H1 (cell line): ENCODE results near the gene SPINK4. TPM values are rescaled to one million over a fixed set of nuclear protein-coding genes. Genes with fewer than 3 reads are reported as not detected.

ENCODE experiments used
- CTCF ChIA-PET: fragments of 300-600 bp; sonication (Branson Sonifier 250); formaldehyde crosslinking; loops from one replicate; lab custom pipeline; 2021; ENCODE audit not compliant: partially characterized antibody; lab: Charles Lee
- POLR2A ChIA-PET: fragments of 300-600 bp; sonication (Branson Sonifier 250); formaldehyde crosslinking; loops from one replicate; lab custom pipeline; 2021; ENCODE audit warnings: inconsistent platforms; ENCODE audit not compliant: partially characterized antibody; lab: Charles Lee
- DNase-seq, 2 experiments: peaks; one replicate each; pipeline versions ENCODE4 v3.0.0 to v3.0.0-alpha.2; 2010 to 2022; ENCODE audit warnings: low spot score in 2 of 2, low read depth in 1 of 2, mixed read lengths in 1 of 2
- FAIRE-seq: peaks from 2 replicates; lab custom pipeline; 2011; peaks lifted over from hg19 to GRCh38; lab: Jason Lieb, UNC
- H2AFZ ChIP-seq: 2 replicates; pipeline ENCODE4 v1.8.1; 2012; ENCODE audit warnings: low read length, inconsistent platforms
- H2AK5ac ChIP-seq: 2 replicates; pipeline ENCODE4 v1.6.1; 2013; ENCODE audit warnings: low read depth, low read length
- H2BK120ac ChIP-seq: replicated peaks from 2 replicates; pipeline ENCODE3; 2013; ENCODE audit warnings: low read depth, low read length, inconsistent platforms
- H2BK12ac ChIP-seq: 2 replicates; pipeline ENCODE4 v1.6.1; 2013; ENCODE audit warnings: low read depth, low read length
- H2BK15ac ChIP-seq: 2 replicates; pipeline ENCODE4 v1.6.1; 2013; ENCODE audit warnings: low read length
- H2BK20ac ChIP-seq: 2 replicates; pipeline ENCODE4 v1.6.1; 2013; ENCODE audit warnings: low read length
- H2BK5ac ChIP-seq: 2 replicates; pipeline ENCODE4 v1.6.1; 2013; ENCODE audit warnings: low read depth, low read length
- H3K14ac ChIP-seq: 2 replicates; pipeline ENCODE4 v1.6.1; 2013; ENCODE audit warnings: inconsistent platforms; ENCODE audit not compliant: insufficient read length
- H3K18ac ChIP-seq: 2 replicates; pipeline ENCODE4 v1.6.1; 2013; ENCODE audit warnings: low read length; ENCODE audit errors: extremely low read depth
- H3K23ac ChIP-seq: 2 replicates; pipeline ENCODE4 v1.6.1; 2013; ENCODE audit warnings: inconsistent platforms; ENCODE audit not compliant: insufficient read length
- H3K23me2 ChIP-seq: 2 replicates; pipeline ENCODE4 v1.6.1; 2013; ENCODE audit warnings: low read depth, low read length
- H3K27ac ChIP-seq: 2 replicates; pipeline ENCODE4 v1.6.1; 2011; ENCODE audit warnings: low read depth, low read length, inconsistent platforms
- H3K27me3 ChIP-seq, 4 experiments: replicated peaks in 1 of 4; 1 replicate in 1 of 4; 2 replicates in 3 of 4; pipeline versions ENCODE4 v1.6.1 to v1.8.1; 2011 to 2013; ENCODE audit warnings: low read length in 3 of 4, mild to moderate bottlenecking in 3 of 4, inconsistent platforms in 2 of 4, mixed read lengths in 2 of 4, moderate library complexity in 1 of 4; ENCODE audit not compliant: control insufficient read depth in 3 of 4, insufficient read depth in 3 of 4; ENCODE audit errors: extremely low read depth in 1 of 4
- H3K36me3 ChIP-seq, 4 experiments: 2 replicates each; pipeline versions ENCODE4 v1.6.1 to v1.8.1; 2011 to 2013; ENCODE audit warnings: mild to moderate bottlenecking in 4 of 4, low read length in 3 of 4, moderate library complexity in 2 of 4, control low read depth in 1 of 4, inconsistent platforms in 1 of 4; ENCODE audit not compliant: insufficient read depth in 4 of 4, control insufficient read depth in 2 of 4
- H3K4ac ChIP-seq: replicated peaks from 2 replicates; pipeline ENCODE3; 2013; ENCODE audit warnings: low read length, low read depth, mixed read lengths, inconsistent platforms; ENCODE audit not compliant: insufficient read length
- H3K4me1 ChIP-seq, 4 experiments: replicated peaks in 1 of 4; 1 replicate in 1 of 4; 2 replicates in 3 of 4; pipeline versions ENCODE4 v1.6.1 to v1.8.1; 2011 to 2013; ENCODE audit warnings: low read length in 3 of 4, inconsistent platforms in 2 of 4, mixed read lengths in 1 of 4; ENCODE audit not compliant: insufficient read depth in 4 of 4, control insufficient read depth in 3 of 4
- H3K4me2 ChIP-seq, 2 experiments: 2 replicates each; pipeline versions ENCODE4 v1.6.1 to v1.8.1; 2011 to 2013; ENCODE audit warnings: low read depth in 2 of 2, low read length in 2 of 2, control low read depth in 1 of 2, inconsistent platforms in 1 of 2, mild to moderate bottlenecking in 1 of 2; ENCODE audit not compliant: insufficient read depth in 1 of 2
- H3K4me3 ChIP-seq, 4 experiments: fragments of 200-600, 300-600 bp in 1 of 4; sonication (generic), shearing (Covaris generic), sonication (Bioruptor Twin) in 1 of 4; 2 replicates each; pipeline versions ENCODE4 v1.5.1 to v1.8.1; 2011 to 2016; ENCODE audit warnings: low read length in 4 of 4, low read depth in 3 of 4, control low read depth in 2 of 4, inconsistent platforms in 2 of 4, mild to moderate bottlenecking in 2 of 4, mixed read lengths in 1 of 4, moderate library complexity in 1 of 4; ENCODE audit not compliant: insufficient read depth in 2 of 4; ENCODE audit errors: extremely low read depth in 1 of 4
- H3K56ac ChIP-seq: replicated peaks from 2 replicates; pipeline ENCODE3; 2013; ENCODE audit warnings: low read depth, mild to moderate bottlenecking, mixed read lengths, low read length, inconsistent platforms; ENCODE audit not compliant: insufficient read length
- H3K79me1 ChIP-seq: 2 replicates; pipeline ENCODE4 v1.6.1; 2013; ENCODE audit warnings: low read depth, low read length, control low read depth
- H3K79me2 ChIP-seq, 2 experiments: 2 replicates each; pipeline versions ENCODE4 v1.6.1 to v1.8.1; 2012 to 2013; ENCODE audit warnings: low read length in 2 of 2, mild to moderate bottlenecking in 2 of 2, inconsistent platforms in 1 of 2; ENCODE audit not compliant: insufficient read depth in 2 of 2, control insufficient read depth in 1 of 2
- H3K9ac ChIP-seq, 4 experiments: replicated peaks in 1 of 4; 1 replicate in 1 of 4; 2 replicates in 3 of 4; pipeline versions ENCODE4 v1.6.1 to v1.8.1; 2011 to 2013; ENCODE audit warnings: low read depth in 3 of 4, low read length in 3 of 4, control low read depth in 2 of 4, mild to moderate bottlenecking in 2 of 4, moderate library complexity in 2 of 4, inconsistent platforms in 1 of 4; ENCODE audit errors: extremely low read depth in 1 of 4
- H3K9me3 ChIP-seq, 2 experiments: 2 replicates each; pipeline versions ENCODE4 v1.6.1 to v1.8.1; 2012 to 2013; ENCODE audit warnings: mild to moderate bottlenecking in 2 of 2, moderate library complexity in 2 of 2, control low read depth in 1 of 2, inconsistent platforms in 1 of 2, low read depth in 1 of 2, low read length in 1 of 2, mixed read lengths in 1 of 2; ENCODE audit not compliant: insufficient read depth in 2 of 2
- H4K20me1 ChIP-seq, 2 experiments: replicated peaks in 1 of 2; 2 replicates each; pipeline versions ENCODE3 to v1.8.1; 2011 to 2013; ENCODE audit warnings: inconsistent platforms in 2 of 2, low read length in 2 of 2, mild to moderate bottlenecking in 1 of 2; ENCODE audit not compliant: insufficient read depth in 2 of 2, control insufficient read depth in 1 of 2
- H4K5ac ChIP-seq: 2 replicates; pipeline ENCODE4 v1.6.1; 2013; ENCODE audit warnings: low read length, low read depth, mixed read lengths, inconsistent platforms; ENCODE audit not compliant: insufficient read length
- H4K8ac ChIP-seq: 2 replicates; pipeline ENCODE4 v1.8.0; 2013; ENCODE audit warnings: mild to moderate bottlenecking, moderate library complexity, low read length, inconsistent platforms; ENCODE audit not compliant: insufficient read depth; ENCODE audit errors: extremely low read depth
- H4K91ac ChIP-seq: replicated peaks from 2 replicates; pipeline ENCODE3; 2013; ENCODE audit warnings: low read length, mixed read lengths, inconsistent platforms; ENCODE audit not compliant: insufficient read length
- ASH2L ChIP-seq: fragments of 200-600, 300-600 bp; sonication (generic); IDR thresholded peaks from one replicate; pipeline ENCODE4 v1.7.1; 2017; ENCODE audit warnings: low read length
- BACH1 ChIP-seq: IDR thresholded peaks from 2 replicates; pipeline ENCODE4 v1.6.1; 2012; ENCODE audit warnings: low read length, improper control_type of control experiment
- BRCA1 ChIP-seq: IDR thresholded peaks from 2 replicates; pipeline ENCODE4 v1.6.1; 2012; ENCODE audit warnings: low read depth, low read length, improper control_type of control experiment
- CTBP2 ChIP-seq: IDR thresholded peaks from 2 replicates; pipeline ENCODE4 v1.7.0; 2011; ENCODE audit warnings: borderline replicate concordance, mild to moderate bottlenecking, moderate library complexity, mixed read lengths, low read length; ENCODE audit not compliant: insufficient read depth, insufficient read length
- GABPA ChIP-seq: IDR thresholded peaks from 2 replicates; pipeline ENCODE4 v1.6.1; 2011; ENCODE audit warnings: mild to moderate bottlenecking, low read length, moderate library complexity, borderline replicate concordance; ENCODE audit not compliant: insufficient read depth
- GTF2F1 ChIP-seq: IDR thresholded peaks from 2 replicates; pipeline ENCODE4 v1.6.1; 2012; ENCODE audit warnings: low read depth, low read length, improper control_type of control experiment, borderline replicate concordance
- HDAC2 ChIP-seq, 2 experiments: fragments of 300-600 bp in 1 of 2; sonication (generic) in 1 of 2; IDR thresholded peaks; 2 replicates each; pipeline ENCODE4 v1.6.1; 2011 to 2012; ENCODE audit warnings: low read depth in 2 of 2, low read length in 2 of 2, mild to moderate bottlenecking in 2 of 2, moderate library complexity in 2 of 2, borderline replicate concordance in 1 of 2, inconsistent platforms in 1 of 2
- KDM4A ChIP-seq: IDR thresholded peaks from one replicate; pipeline ENCODE4 v1.7.1; 2012; ENCODE audit warnings: low read depth, mild to moderate bottlenecking, moderate library complexity, low read length, inconsistent platforms; ENCODE audit not compliant: severe bottlenecking
- POU5F1 ChIP-seq: IDR thresholded peaks from 2 replicates; pipeline ENCODE4 v1.6.1; 2011; ENCODE audit warnings: low read depth, mild to moderate bottlenecking, low read length, moderate library complexity
- SAP30 ChIP-seq: fragments of 300-600 bp; sonication (generic); IDR thresholded peaks from 2 replicates; pipeline ENCODE4 v1.7.1; 2012; ENCODE audit warnings: low read length, moderate library complexity, mild to moderate bottlenecking, inconsistent platforms; ENCODE audit not compliant: insufficient read depth, insufficient replicate concordance
- ZNF274 ChIP-seq: IDR thresholded peaks from 2 replicates; pipeline ENCODE4 v1.7.0; 2012; ENCODE audit warnings: low read length, borderline replicate concordance; ENCODE audit errors: extremely low read depth
- WGBS, 2 experiments: shearing (Covaris generic) in 1 of 2; methylation state at CpG; one replicate each; pipeline versions ENCODE4 v1.1.6 to v1.1.7; 2013 to 2015; ENCODE audit warnings: low lambda C conversion rate in 2 of 2, mixed read lengths in 2 of 2, inconsistent platforms in 1 of 2, low coverage in 1 of 2, missing lambda C conversion rate in 1 of 2; ENCODE audit not compliant: insufficient replicate concordance in 2 of 2, insufficient coverage in 1 of 2, insufficient read length in 1 of 2; ENCODE audit errors: extremely low coverage in 1 of 2, missing lambda C conversion rate in 1 of 2; 5-methylcytosine and 5-hydroxymethylcytosine counted together
- polyA plus RNA-seq, 7 experiments: library from polyadenylated mRNA; depleted of rRNA in 3 of 7; stranded (reverse) in 5 of 7; unstranded in 2 of 7; fragments of >200 nt in 5 of 7; fragments of 200-250 nt in 2 of 7; gene quantifications; 1 replicate in 5 of 7; 2 replicates in 1 of 7; 4 replicates in 1 of 7; pipeline versions ENCODE4 v1.2.1 to v1.2.3, GENCODE V29; 2011 to 2013; ENCODE audit warnings: missing spikeins in 2 of 7, mixed read lengths in 2 of 7
- total RNA-seq: library from RNA; stranded (reverse); fragmentation: NEBNext Ultra II Directional; extraction: Animal tissue kit (Norgen Biotek cat#: 25700); gene quantifications from 2 replicates; pipeline ENCODE4 v1.2.1, GENCODE V29; 2021

The SPINK4 gene
- total and polyA plus RNA-seq, 2 of the 8 experiments (the other 6 are each of a cell fraction or from before 2014, with no cell fraction given): not detected

- peak within 1 kb of the TSS; percentile 66 for H3K4ac ChIP-seq
- peak within 1 kb of the TSS; percentile 60 for H2AFZ ChIP-seq
- H4K8ac ChIP-seq: peak within 1 kb of the TSS; percentile 93
- H2BK12ac ChIP-seq: peak within 1 kb of the TSS; percentile 55; the same call in 1 of the 2 replicates
- no peaks in the 10 kb centered on the region for H3K27me3 ChIP-seq
- H4K20me1 ChIP-seq: no peaks in the 10 kb centered on the region
- peak within 1 kb of the TSS; percentile 36 for H4K91ac ChIP-seq
- FAIRE-seq (peak; percentile 24), DNase-seq (peak; percentile 99)
- H3K79me2 ChIP-seq: peaks cover 10 to 31% of the 10 kb centered on the region in 2 experiments
- peak within 1 kb of the TSS; percentile 67 for H3K18ac ChIP-seq
- H3K36me3 ChIP-seq: peaks cover 16 to 41% (median 27%) of the 10 kb centered on the region in 4 experiments
- 2% methylated on average over 31 of the region's 67 CpGs; no CpG with 5 or more reads in 1 of the 2 experiments for WGBS, 2 experiments
- H3K79me1 ChIP-seq: 0 out of 2 replicates have a peak, but pooled peaks cover 4% of the 10 kb centered on the region
- H2BK15ac ChIP-seq: no peak within 1 kb of the TSS
- peak within 1 kb of the TSS; percentile 82 for H2BK5ac ChIP-seq
- H2BK20ac ChIP-seq: no peak within 1 kb of the TSS
- H3K14ac ChIP-seq: no peak within 1 kb of the TSS
- H3K4me2 ChIP-seq: peak within 1 kb of the TSS; percentile 91 to 99
- H3K9ac ChIP-seq: peak within 1 kb of the TSS; percentile 83 to 91 (median 88)
- H3K27ac ChIP-seq: peak within 1 kb of the TSS; percentile 31
- no peak within 1 kb of the TSS for H3K23ac ChIP-seq
- ChIA-PET CTCF (interaction anchor here (0.8 to 1.5 kb wide), 2 partner anchors 23 to 24 kb away, joined by 3 read pairs; no protein-coding TSS in a partner anchor), POLR2A (interaction anchor here (0.8 to 3.8 kb wide), 7 partner anchors 10 to 239 kb away, joined by 3 to 29 read pairs (median 6); partner anchors contain the start of genes DNAJA1 and NFX1)
- peaks cover 13% of the 10 kb centered on the region for H3K23me2 ChIP-seq
- peaks cover 0 to 2% (median 2%) of the 10 kb centered on the region in 4 experiments; a peak in 2 of 7 replicates for H3K4me1 ChIP-seq
- peak within 1 kb of the TSS; percentile 86 to 99 (median 96) for H3K4me3 ChIP-seq
- H3K56ac ChIP-seq: peak within 1 kb of the TSS; percentile 89
- no peaks in the 10 kb centered on the region for H3K9me3 ChIP-seq
- peak within 1 kb of the TSS; percentile 9 for H4K5ac ChIP-seq
- peak within 1 kb of the TSS; percentile 99 for H2AK5ac ChIP-seq
- no peak within 1 kb of the TSS for H2BK120ac ChIP-seq
- TF ChIP-seq HDAC2 (IDR thresholded peaks at IDR 0.05; ENCODE audit: borderline replicate concordance in 1 of 2, low read depth in 2 of 2, low read length in 2 of 2): 0 out of 4 replicates have a peak, but pooled peaks of 1 of the 2 experiments have one; percentile 27
- no peak for TF ChIP-seq ASH2L
- TF ChIP-seq GABPA: peak; percentile 85
- TF ChIP-seq GTF2F1: no peak; the same call in 1 of the 2 replicates
- TF ChIP-seq BACH1: no peak
- TF ChIP-seq SAP30: no peak
- TF ChIP-seq KDM4A: peak; percentile 82
- no peak for TF ChIP-seq BRCA1
- TF ChIP-seq ZNF274: no peak
- TF ChIP-seq POU5F1: no peak
- TF ChIP-seq CTBP2: no peak
These were observed 24.7 kb downstream of the SPINK4 start, which contains the start of the genes BAG1 and CHMP5 for GRCh38 chr9:33264473-33265177. Gene BAG1, minus strand, starts transcription at chr9:33264708. Gene CHMP5, plus strand, starts transcription at chr9:33265049. Its CDS starts 30 bp downstream, at chr9:33265079.
